Hair follicular keratinocyte (primary cell): ENCODE results near the gene COL25A1. TPM values are rescaled to one million over a fixed set of nuclear protein-coding genes. Genes with fewer than 3 reads are reported as not detected.

Source experiments
- total RNA-seq: library from RNA; depleted of rRNA; stranded (reverse); fragments of >200 nt; gene quantifications from 2 replicates; pipeline ENCODE4 v1.2.3, GENCODE V29; 2015

Gene COL25A1
- total RNA-seq: 0.08 TPM in 1 of 2 replicates, not detected in the other

GRCh38 chr4:109302361-109303139 lies at the start of gene COL25A1:
COL25A1 (minus strand) TSS chr4:109302658.

GRCh38 chr4:108762559-108763225 lies 539.8 kb downstream of the COL25A1 start, which contains the start of gene ETNPPL:
ETNPPL (minus strand) TSS chr4:108763053; CDS start chr4:108762898, 155 bp downstream.

Other genes with a start within 250 kb of the COL25A1 start
- gene SEC24B, start 131.2 kb upstream of the COL25A1 start, total RNA-seq: 17.1 and 24.1 TPM in 2 replicates